ENCODE results near the gene BCAS1. TPM values are rescaled to one million over a fixed set of nuclear protein-coding genes. Genes with fewer than 3 reads are reported as not detected.
A peak's percentile ranks its signal among the peaks of the same experiment; 100 is the strongest.

BCAS1 gene
- total RNA-seq, 1 donor = not detected

DNA sequence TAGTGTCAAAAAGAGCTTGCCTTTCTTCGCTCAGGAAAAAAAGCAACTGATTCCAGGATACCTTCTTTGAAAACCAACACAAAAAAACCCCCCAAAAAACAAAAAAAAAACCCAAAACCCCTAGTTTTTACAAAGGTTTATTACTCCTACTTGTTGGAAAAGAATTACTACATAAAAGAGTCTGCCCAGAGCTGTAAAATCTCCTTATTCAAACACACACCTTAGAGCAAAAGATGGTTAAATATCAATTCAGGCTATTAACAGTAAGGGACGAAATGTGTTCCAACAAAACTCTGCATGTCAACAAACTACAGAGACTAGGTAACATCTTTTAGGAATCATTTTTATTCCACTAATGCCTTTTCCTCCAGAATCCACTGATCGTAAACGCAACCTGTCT, 42.7 kb downstream of the BCAS1 start:
- H2AFZ ChIP-seq (ENCODE audit: low read length) = no peak overlapping the region

DNA sequence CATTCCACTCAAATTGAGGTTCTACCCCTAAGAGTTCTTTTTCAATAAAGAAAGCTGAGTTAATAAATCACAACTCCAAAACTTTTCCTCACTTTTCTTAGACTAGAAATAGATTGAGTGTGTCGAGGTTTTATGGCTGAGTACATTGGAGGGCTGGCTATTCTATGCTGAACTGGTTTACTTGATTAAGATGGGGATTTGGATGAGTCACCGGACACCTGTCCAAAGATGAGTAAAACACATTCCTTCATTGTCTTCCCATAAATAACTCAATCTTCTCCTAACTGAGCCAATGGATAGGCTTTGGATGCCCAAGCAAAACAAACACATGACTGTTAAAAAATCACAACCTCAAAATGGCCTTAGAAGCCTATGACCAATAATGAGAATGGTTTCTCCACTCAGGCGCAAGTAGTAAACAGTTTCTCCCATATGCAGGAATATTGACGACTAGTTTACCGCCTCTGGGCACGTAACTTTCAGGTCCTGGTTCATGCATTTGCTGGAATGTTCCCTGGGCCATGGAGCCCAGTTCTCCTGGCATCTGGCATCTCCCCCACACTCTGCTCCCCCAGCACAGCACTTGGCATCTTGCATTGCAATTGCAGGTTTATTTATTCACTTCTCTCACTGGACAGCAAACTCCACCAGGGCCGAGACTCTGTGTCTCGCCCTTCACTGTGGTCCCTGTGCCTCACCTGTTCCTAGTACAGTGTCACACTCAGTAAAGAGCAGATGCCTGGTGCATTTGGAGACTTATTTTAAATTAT, 43.9 kb downstream of the BCAS1 start:
- Histone ChIP-seq H3K27ac (ENCODE audit: low read depth, low read length) (no peak overlapping the region), H3K9me3 (ENCODE audit: low read depth, low read length) (no peaks in the 10 kb centered on the region), H4K20me1 (ENCODE audit: insufficient read depth, low read length) (no peaks in the 10 kb centered on the region), H3K36me3 (ENCODE audit: insufficient read depth, low read length) (no peaks in the 10 kb centered on the region), H3K4me1 (ENCODE audit: insufficient read depth, low read length) (peaks cover 6% of the 10 kb centered on the region), H3K79me2 (ENCODE audit: insufficient read depth, low read length) (no peaks in the 10 kb centered on the region), H2AFZ (ENCODE audit: low read length) (no peak overlapping the region), H3K4me2 (ENCODE audit: insufficient read depth, low read length) (no peak overlapping the region), H3K4me3 (ENCODE audit: insufficient read depth, low read length) (no peak overlapping the region), H3K27me3 (ENCODE audit: insufficient read depth, low read length) (peaks cover 14% of the 10 kb centered on the region)
- peak; percentile 30 for DNase-seq (ENCODE audit: insufficient read length, low spot score, missing footprints)
- TF ChIP-seq, protein P1, sequence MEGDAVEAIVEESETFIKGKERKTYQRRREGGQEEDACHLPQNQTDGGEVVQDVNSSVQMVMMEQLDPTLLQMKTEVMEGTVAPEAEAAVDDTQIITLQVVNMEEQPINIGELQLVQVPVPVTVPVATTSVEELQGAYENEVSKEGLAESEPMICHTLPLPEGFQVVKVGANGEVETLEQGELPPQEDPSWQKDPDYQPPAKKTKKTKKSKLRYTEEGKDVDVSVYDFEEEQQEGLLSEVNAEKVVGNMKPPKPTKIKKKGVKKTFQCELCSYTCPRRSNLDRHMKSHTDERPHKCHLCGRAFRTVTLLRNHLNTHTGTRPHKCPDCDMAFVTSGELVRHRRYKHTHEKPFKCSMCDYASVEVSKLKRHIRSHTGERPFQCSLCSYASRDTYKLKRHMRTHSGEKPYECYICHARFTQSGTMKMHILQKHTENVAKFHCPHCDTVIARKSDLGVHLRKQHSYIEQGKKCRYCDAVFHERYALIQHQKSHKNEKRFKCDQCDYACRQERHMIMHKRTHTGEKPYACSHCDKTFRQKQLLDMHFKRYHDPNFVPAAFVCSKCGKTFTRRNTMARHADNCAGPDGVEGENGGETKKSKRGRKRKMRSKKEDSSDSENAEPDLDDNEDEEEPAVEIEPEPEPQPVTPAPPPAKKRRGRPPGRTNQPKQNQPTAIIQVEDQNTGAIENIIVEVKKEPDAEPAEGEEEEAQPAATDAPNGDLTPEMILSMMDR (IDR thresholded peaks at IDR 0.05; ENCODE audit: extremely low read depth, low read depth, low read length) = no peak

More for the DNA sequence above, 42.7 kb downstream of the BCAS1 start:
- Histone ChIP-seq H3K27me3 (ENCODE audit: insufficient read depth, low read length) (peaks cover 14% of the 10 kb centered on the region), H3K4me1 (ENCODE audit: insufficient read depth, low read length) (peaks cover 6% of the 10 kb centered on the region), H3K4me2 (ENCODE audit: insufficient read depth, low read length) (no peak overlapping the region), H3K79me2 (ENCODE audit: insufficient read depth, low read length) (no peaks in the 10 kb centered on the region), H3K9me3 (ENCODE audit: low read depth, low read length) (no peaks in the 10 kb centered on the region), H4K20me1 (ENCODE audit: insufficient read depth, low read length) (no peaks in the 10 kb centered on the region), H3K4me3 (ENCODE audit: insufficient read depth, low read length) (no peak overlapping the region), H3K27ac (ENCODE audit: low read depth, low read length) (no peak overlapping the region), H3K36me3 (ENCODE audit: insufficient read depth, low read length) (no peaks in the 10 kb centered on the region)
- TF ChIP-seq, protein P1 (IDR thresholded peaks at IDR 0.05; ENCODE audit: extremely low read depth, low read depth, low read length) = no peak
- no peak for DNase-seq (ENCODE audit: insufficient read length, low spot score, missing footprints)

DNA sequence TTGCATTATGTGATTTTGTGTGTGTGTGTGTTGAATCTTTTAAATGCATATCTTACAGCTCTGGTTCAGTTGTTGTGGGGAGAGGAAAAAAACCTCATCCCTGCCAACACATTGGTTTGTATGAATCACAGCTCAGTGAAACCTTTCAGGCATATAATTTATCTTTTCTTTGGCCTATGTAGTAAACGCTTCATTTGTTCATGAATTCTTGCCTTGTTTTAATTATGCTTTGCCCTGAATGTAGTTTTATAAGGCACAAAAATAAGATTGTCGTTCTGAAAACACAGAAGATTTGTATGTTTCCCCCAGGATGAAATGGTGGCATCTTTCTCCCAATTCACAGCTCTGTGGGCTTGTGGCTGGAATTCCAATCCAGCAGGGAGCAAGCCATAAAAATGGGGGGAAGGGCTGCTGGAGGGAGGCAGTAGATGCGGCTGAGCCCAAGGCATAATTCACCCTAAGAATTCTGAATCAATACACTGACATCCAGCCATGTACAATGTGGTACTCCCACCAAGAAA, 45.1 kb downstream of the BCAS1 start:
- H3K9me3 ChIP-seq (ENCODE audit: low read depth, low read length) = no peaks in the 10 kb centered on the region
- TF ChIP-seq, protein P1 (IDR thresholded peaks at IDR 0.05; ENCODE audit: extremely low read depth, low read depth, low read length) = no peak
- H3K4me1 ChIP-seq (ENCODE audit: insufficient read depth, low read length) = peaks cover 6% of the 10 kb centered on the region
- H3K27ac ChIP-seq (ENCODE audit: low read depth, low read length) = no peak overlapping the region
- H3K4me2 ChIP-seq (ENCODE audit: insufficient read depth, low read length) = peak overlapping the region; percentile 29
- no peaks in the 10 kb centered on the region for H3K79me2 ChIP-seq (ENCODE audit: insufficient read depth, low read length)
- H3K27me3 ChIP-seq (ENCODE audit: insufficient read depth, low read length) = peaks cover 11% of the 10 kb centered on the region
- no peak overlapping the region for H3K4me3 ChIP-seq (ENCODE audit: insufficient read depth, low read length)
- H3K36me3 ChIP-seq (ENCODE audit: insufficient read depth, low read length) = no peaks in the 10 kb centered on the region
- DNase-seq (ENCODE audit: insufficient read length, low spot score, missing footprints) = peak; percentile 57
- no peak overlapping the region for H2AFZ ChIP-seq (ENCODE audit: low read length)
- no peaks in the 10 kb centered on the region for H4K20me1 ChIP-seq (ENCODE audit: insufficient read depth, low read length)

DNA sequence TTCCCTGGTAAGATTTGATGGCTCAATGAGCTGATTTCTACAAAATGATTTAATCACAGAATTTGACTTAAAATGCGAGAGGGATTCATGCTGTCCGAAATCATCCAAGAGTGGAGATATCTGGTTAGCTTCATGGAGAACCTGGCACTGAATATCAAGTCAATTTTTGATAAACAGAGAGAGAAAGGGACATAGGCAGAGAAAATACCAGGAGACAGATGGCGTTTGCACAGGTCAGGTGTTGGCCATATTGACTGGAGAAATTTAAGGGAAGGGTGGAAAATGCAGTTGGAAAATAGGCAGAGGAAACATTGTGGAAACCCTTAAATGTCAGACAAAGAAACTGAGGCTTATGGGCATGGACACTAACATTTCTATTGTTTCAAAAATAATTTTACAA, 47.0 kb downstream of the BCAS1 start:
- no peak overlapping the region for H3K4me2 ChIP-seq (ENCODE audit: insufficient read depth, low read length)
- H3K36me3 ChIP-seq (ENCODE audit: insufficient read depth, low read length) = no peaks in the 10 kb centered on the region
- no peaks in the 10 kb centered on the region for H3K27me3 ChIP-seq (ENCODE audit: insufficient read depth, low read length)
- no peaks in the 10 kb centered on the region for H3K79me2 ChIP-seq (ENCODE audit: insufficient read depth, low read length)
- TF ChIP-seq, protein P1 (IDR thresholded peaks at IDR 0.05; ENCODE audit: extremely low read depth, low read depth, low read length) = no peak
- H3K9me3 ChIP-seq (ENCODE audit: low read depth, low read length) = no peaks in the 10 kb centered on the region
- no peak overlapping the region for H2AFZ ChIP-seq (ENCODE audit: low read length)
- H3K4me1 ChIP-seq (ENCODE audit: insufficient read depth, low read length) = peaks cover 6% of the 10 kb centered on the region
- no peak for DNase-seq (ENCODE audit: insufficient read length, low spot score, missing footprints)
- no peaks in the 10 kb centered on the region for H4K20me1 ChIP-seq (ENCODE audit: insufficient read depth, low read length)
- H3K4me3 ChIP-seq (ENCODE audit: insufficient read depth, low read length) = no peak overlapping the region
- H3K27ac ChIP-seq (ENCODE audit: low read depth, low read length) = no peak overlapping the region

All from osteoblast (primary cell).